ENCODE results near the gene VAT1L. TPM values are rescaled to one million over a fixed set of nuclear protein-coding genes. Genes with fewer than 3 reads are reported as not detected.
A peak's percentile ranks its signal among the peaks of the same experiment; 100 is the strongest.

Gene VAT1L
- total RNA-seq, 1 experiment from 2014 or later: not detected

DNA sequence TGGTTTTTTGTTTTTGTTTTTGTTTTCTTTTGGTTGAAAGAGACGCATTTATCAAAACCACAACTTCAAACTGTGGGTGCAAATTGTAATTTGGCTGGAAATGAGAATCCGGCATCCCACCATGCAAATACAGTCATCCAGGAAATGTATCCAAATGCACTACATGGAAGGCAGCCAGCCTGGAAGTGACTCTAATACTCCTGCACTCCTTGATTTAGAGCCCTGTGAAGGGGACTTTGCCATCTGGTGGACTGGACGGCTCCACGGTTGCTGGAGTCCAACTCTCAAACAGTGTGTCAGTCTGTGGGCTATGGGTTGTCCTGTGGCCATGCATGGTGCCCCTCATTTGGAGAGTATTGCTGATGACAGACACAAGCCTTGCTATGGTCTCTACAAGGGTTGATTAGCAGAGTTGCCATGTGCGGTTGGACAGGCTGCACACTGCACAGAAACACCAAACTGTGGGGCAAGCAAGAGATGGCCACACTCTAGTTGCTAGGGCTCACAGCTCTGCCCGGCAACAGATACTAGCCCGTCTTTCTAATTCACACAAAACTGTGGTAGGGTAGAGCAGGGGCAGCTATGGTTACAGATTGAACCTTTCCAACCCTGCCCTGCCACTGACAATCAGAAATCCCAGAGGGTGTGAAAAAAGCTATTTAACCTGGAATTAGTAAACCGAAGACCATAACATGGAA is 62.4 kb downstream of the VAT1L start:
- in situ Hi-C loops (cut with HindIII; ENCODE audit: low pct_unique_long_range_greater_than_20kb, low sequenced_read_pairs): no loop called here
- no peak for DNase-seq (ENCODE audit: low read depth)

DNA sequence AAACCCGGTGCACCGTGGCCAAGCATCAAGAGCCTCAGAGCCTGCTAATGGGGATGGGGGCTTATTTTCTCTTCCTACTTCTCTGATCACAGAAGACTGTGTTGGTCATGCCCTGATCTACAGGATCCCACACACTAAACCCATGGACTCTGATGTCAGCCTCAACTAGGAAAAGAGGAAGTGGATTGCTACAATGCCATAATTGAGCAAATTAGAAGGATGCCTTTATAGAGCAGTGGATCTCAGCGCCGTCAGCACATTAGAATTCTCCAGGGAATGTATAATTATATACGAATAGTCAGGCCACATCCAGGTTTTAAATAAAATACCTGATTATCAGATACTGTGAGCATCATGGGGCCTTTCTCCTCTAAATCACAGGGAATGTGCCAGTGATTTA is 64.8 kb downstream of the VAT1L start:
- DNase-seq (ENCODE audit: low read depth): no peak
- in situ Hi-C loops (cut with HindIII; ENCODE audit: low pct_unique_long_range_greater_than_20kb, low sequenced_read_pairs): no loop called here

DNA sequence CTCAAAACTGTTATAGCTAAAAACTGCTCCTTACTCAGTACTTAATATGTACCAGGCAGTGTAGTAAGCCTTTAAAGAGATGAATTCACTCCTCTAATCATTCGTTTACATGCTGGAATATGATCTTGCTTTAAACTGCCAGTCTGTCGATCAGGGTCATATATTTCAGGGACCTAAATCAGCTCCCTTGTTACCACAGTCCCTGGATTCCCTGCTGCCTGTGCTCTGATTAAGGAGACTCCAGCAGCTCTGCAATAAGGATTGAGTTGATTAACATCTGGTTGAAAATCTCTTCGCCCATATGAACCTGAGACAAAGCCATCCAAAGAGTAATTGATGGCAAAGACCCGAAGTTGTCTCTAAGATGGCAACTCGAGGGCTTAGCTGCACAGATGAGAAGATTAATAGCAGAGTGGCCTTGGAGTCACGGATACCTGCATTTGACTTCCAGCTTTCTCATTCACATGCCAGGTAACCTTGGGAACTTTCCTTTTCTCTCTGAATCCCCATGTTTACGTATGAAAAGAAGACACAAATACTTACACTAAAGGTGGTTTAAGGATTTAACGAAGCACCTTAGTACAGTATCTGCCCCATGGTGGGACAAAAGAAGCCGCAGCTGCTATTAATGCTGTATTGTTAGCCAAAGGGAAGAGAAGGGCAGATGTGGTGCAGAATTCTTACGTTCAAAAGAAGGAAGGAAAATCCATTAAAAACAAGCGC is 68.2 kb downstream of the VAT1L start:
- DNase-seq (ENCODE audit: low read depth): no peak
- in situ Hi-C loops (cut with HindIII; ENCODE audit: low pct_unique_long_range_greater_than_20kb, low sequenced_read_pairs): no loop called here

DNA sequence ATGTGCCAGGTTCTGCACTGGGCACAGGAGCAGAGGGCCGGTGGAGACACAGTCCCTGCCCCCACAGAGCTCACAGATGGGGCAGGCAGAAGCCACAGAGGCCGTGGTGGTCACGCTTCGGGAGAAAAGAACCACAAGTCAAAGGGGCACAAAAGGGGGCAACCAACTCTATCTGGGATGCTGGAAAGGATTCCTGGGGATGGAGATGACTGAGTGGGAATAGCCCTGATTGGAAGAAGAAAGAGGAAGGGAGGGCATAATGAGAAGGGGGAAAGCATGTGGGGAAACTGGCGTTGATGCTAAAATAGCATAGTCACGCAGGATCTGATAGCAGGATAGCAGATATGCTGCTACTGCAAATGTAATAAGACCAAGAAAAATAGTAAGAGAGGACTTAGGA is 69.7 kb downstream of the VAT1L start:
- no peak for DNase-seq (ENCODE audit: low read depth)
- in situ Hi-C loops (cut with HindIII; ENCODE audit: low pct_unique_long_range_greater_than_20kb, low sequenced_read_pairs): no loop called here

DNA sequence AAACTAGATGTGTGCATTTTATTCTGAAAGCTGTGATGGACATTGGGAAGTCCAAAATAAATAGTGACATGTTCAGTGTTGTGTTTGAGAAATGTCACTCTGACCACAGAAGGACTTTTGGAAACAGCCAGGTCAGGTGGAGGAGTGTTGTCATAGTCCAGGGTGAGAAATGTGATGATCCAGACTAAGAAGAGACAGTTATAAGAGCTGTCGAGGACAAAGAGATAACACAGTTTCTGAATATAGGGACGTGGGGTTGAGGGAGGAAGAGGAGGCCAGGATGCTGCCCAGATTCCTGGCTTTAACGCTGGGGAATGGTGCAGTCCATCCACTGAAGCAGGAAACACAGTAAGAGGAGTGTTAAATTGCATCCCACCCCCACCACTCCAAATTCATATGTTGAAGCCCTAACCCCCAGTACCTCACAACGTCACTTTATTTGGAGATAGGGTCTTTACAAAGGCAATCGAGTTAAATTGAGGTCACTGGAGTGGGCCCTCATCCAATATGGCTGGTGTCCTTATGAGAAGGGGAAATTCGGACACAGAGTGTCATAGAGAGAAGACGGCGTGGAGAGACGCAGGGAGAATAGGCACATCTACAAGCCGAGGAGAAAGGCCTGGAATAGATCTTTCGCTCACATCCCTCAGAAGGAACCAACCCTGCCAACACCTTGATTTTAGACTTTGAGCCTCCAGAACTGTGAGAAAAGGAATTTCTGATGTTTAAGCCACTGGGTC is 71.3 kb downstream of the VAT1L start:
- in situ Hi-C loops (cut with HindIII; ENCODE audit: low pct_unique_long_range_greater_than_20kb, low sequenced_read_pairs): no loop called here
- DNase-seq (ENCODE audit: low read depth): no peak

DNA sequence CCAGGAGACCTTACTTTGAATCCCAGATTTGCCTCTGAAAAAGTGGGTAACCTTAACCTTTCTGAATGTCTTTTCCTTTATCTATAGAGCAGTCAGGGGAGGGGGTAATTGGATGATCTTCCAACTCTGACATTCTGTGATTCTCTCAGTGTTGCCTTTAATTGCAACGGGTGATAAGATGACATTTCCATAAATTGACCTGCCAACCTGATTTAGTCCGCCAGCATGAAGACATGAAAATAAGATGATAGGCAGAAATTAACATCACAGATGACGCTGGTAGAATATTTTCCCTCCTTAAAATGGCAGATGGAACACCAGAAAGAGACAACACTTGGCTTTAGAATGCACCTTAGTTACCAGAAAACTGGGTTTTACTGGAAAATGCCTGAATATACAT is 72.6 kb downstream of the VAT1L start:
- in situ Hi-C loops (cut with HindIII; ENCODE audit: low pct_unique_long_range_greater_than_20kb, low sequenced_read_pairs): no loop called here
- DNase-seq (ENCODE audit: low read depth): no peak

DNA sequence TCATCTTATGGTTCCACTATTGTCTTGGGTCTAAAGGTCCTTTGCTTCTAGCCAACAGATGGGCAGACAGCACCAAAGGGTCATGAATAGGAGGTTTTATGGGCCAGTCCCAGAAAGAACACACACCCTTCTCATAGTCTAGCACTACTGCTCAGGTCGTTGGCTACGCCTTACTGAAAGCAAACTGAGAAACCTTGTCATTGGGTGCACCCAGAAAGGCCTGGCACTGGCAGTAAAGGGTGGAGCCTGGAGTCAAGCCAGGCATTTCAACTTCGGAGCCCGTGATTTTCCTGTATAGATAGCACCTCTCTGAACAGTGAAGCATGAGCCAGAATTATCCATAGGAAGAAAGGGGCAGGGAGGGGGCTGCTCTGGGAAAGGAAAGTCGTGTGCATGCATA is 74.9 kb downstream of the VAT1L start:
- in situ Hi-C loops (cut with HindIII; ENCODE audit: low pct_unique_long_range_greater_than_20kb, low sequenced_read_pairs): no loop called here
- DNase-seq (ENCODE audit: low read depth): no peak

DNA sequence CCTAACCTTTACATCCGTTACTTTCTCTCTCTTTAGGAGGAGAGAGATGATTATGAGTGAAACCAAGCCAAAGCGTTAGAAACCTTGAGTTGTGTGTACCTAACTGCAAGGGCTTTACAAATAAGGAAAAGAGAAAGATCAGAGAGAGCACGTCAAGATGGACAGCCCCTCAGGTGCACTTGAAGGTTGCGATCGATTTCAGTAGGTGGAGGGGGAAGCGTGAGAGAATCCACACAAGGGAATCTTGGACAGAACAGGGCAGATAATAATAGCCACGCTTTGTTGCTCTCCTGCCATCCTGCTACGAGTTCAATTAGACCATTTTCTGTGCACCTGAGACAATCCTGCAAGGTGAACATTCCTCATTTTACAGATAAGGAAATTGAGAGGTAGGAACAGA is 78.4 kb downstream of the VAT1L start:
- no peak for DNase-seq (ENCODE audit: low read depth)
- in situ Hi-C loops (cut with HindIII; ENCODE audit: low pct_unique_long_range_greater_than_20kb, low sequenced_read_pairs): no loop called here

DNA sequence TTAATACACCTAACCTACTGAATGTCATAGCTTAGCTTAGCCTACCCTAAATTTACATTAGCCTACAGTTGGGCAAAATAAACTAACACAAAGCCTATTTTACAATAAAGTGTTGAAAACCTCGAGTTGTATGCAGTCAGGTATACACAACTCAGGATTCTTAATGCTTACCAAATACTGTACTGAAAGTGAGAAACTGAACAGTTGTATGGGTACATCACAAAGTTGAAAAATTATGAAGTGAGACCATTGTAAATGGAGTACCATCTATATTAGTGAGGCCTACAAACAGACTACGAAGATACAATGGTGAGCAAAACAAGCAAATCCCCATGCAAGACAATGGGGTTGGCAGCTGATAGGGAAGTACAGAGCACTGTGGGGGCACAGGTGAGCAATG is 79.7 kb downstream of the VAT1L start:
- in situ Hi-C loops (cut with HindIII; ENCODE audit: low pct_unique_long_range_greater_than_20kb, low sequenced_read_pairs): no loop called here
- no peak for DNase-seq (ENCODE audit: low read depth)

DNA sequence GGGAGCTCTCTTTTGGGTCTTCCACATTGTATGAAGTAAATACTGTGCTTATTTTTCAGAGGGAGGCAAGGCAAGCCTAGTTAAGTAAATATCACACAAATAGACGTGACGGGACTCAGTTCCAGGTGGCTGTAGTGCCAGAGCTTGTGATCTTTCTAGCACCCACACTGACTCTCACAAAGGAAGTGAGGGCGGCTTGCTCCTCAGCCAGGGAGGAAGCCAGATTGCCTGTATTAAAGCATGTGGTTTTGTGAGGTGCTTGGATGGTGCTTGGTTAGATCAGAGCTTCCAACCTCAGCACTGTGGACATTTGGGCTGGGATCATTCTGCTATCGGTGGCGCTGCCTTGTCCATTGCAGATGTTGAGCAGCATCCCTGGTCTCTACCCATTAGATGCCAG is 80.1 kb downstream of the VAT1L start:
- DNase-seq (ENCODE audit: low read depth): no peak
- in situ Hi-C loops (cut with HindIII; ENCODE audit: low pct_unique_long_range_greater_than_20kb, low sequenced_read_pairs): no loop called here

DNA sequence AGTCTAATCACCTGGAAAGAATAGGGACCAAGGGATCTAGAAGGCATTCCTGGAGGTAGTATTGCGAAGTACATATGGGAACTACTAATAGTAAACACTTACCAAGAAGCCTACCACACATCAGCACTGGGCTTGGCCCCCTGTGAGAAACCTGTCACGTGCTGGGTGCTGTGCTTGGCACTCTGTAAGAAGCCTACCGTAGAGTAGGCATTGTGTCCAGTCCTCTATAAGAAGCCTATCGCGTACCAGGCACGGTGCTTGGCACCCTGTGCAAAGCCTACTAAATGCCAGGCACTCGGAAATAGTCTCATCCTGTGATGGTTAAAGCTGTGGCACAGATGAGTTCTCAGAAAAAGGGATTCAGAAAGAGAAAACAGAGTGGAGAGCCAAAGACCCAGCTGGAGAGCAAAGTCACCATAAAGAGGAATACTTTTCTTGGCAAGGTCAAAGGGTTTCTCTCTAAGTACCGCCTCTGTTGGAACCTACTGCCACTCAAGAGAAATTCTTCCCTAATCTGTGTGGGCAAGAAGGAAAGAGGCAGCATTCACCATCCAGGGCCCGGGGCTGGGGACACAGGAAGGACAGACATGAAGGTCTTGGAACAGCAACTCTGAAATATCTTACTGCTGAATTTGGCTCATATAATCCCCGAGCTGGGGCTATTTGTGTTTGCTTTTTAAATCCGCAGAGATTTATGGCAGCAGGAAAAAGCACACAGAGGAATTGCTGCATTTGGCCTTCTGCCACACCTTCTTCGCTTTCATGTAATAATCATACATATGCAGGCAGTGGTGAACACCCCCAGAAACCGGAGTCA is 81.8 kb downstream of the VAT1L start:
- DNase-seq (ENCODE audit: low read depth): no peak
- in situ Hi-C loops (cut with HindIII; ENCODE audit: low pct_unique_long_range_greater_than_20kb, low sequenced_read_pairs): no loop called here

DNA sequence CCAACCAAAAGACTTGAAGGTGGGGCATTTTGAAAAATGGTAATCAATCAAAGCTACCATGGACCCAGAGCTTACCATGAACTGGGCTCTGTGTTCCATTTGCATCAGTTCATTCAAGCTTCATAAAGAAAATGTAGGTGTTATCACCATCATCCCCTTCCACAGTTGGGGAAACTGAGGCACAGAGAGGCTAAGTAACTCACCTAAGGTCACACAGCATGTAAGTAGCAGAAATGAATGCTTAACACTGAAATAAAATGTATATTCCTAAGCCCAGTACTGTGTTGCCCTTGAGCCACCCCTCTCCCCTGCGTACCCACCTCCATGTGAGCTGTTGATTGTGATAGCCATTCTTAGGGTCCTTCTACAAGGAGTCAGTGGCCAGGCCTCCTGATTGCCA is 83.6 kb downstream of the VAT1L start:
- in situ Hi-C loops (cut with HindIII; ENCODE audit: low pct_unique_long_range_greater_than_20kb, low sequenced_read_pairs): no loop called here
- no peak for DNase-seq (ENCODE audit: low read depth)

DNA sequence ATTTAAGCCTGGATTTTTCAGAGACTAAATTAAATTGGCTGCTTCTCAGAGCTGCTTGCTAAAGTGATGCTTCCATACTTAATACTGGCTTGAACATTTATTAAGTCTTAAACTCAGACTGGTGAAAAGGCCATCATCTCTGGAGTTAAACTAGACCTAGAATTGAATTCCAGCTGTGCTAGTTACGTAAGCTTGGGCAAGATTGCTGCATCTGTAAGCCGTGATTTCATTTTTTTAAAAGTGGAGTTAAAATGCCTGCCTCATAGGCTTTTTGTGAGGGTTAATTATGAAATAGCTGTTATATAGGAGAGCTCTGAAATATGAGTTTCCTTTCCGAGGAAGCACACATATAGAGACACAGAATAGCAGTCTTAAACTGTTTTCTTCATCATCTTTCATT is 84.7 kb downstream of the VAT1L start:
- DNase-seq (ENCODE audit: low read depth): no peak
- in situ Hi-C loops (cut with HindIII; ENCODE audit: low pct_unique_long_range_greater_than_20kb, low sequenced_read_pairs): no loop called here

DNA sequence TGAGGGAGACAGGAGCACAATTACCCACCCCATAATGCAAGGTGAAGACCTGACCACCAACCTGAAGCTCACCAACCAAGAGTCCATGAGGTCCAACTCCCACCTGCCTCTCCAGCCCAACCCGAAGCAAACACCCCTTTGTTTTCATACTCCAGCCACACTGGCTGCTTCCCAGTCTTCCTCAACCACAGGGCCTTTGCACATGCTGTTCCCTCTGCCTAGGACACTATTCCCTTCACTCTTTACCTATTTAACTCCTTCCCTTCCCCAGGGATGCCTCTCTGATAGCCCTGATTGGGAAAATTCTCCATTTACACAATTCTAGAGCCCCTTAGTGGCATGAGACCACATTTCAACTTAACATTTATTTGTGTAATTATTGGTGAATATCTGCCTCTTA is 86.0 kb downstream of the VAT1L start:
- in situ Hi-C loops (cut with HindIII; ENCODE audit: low pct_unique_long_range_greater_than_20kb, low sequenced_read_pairs): no loop called here
- no peak for DNase-seq (ENCODE audit: low read depth)

DNA sequence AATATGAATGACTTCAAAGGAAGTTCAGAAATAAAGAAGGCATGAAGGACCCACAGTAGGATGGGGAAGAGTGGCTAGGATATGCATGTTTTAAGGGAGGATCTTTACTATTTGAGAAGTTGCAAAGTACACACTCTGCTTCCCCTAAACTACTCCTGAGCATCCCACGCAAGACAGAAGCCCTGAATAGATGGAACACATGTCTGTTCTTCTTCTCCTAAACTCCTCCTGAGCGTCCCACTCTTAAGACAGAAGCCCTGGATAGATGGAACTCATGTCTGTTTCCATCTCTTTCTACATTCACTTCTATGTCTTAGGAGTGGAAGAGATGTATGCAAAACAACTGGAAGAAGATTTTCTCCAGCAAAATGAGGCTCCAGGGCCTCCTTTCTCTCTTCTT is 88.4 kb downstream of the VAT1L start:
- in situ Hi-C loops (cut with HindIII; ENCODE audit: low pct_unique_long_range_greater_than_20kb, low sequenced_read_pairs): no loop called here
- DNase-seq (ENCODE audit: low read depth): no peak

DNA sequence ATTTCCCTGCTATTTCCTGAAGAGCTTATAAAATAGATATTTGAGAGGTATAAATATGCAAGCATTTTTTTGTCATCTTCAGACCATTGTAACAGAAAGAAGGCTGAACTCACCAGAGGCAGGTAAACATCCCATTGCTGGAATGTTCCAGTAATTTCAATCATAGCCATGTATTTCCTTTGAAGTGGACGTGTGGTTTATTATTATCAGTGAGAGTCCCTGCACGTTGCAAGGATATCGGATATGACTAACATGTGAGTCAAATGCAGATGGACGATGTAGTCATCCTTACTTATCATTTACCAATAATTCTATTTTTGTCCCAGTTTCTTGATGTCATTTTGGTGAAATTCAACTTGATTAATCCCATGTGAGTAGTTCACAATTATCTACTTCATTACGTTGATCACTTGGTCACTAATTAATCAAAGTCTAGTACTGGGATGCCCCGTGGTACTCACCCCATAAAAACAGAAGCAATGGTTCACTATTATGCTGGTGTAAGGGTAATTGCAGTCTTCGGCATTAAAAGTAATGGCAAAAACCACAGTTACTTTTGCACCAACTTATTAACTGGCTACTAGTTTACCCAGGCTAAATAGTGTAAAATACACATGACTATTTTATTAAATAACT is 89.5 kb downstream of the VAT1L start:
- in situ Hi-C loops (cut with HindIII; ENCODE audit: low pct_unique_long_range_greater_than_20kb, low sequenced_read_pairs): no loop called here
- DNase-seq (ENCODE audit: low read depth): peak; percentile 19

DNA sequence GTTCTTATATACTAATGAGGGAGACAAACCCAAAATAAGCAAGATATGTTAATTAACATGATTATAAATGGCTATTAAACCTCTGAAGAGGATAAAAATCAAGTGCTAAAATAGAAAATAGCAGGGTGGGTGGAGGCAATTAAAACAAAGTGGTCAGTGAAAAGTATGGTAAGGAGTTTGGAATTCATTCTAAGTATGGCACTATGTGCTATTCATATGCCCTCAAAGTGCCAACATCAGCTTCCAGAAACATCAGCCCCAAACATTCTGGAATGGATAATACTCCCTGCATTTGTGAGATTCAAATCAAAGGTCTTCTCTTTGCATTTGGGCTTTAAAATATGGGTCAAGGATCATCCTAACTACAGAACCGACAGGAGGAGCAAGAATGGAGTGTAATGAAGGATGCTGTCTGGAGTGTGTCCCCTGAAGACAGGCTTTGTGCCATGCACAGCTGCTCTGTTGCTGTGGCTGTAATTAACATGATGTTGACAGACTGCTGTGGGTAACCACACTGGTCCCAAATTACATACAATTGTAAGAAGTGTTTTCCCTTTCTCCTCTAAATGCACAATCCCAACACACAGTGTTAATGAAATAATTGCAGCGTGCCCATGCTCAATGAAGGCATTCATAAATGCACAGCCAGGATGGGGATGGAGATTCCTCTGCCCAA is 93.1 kb downstream of the VAT1L start:
- in situ Hi-C loops (cut with HindIII; ENCODE audit: low pct_unique_long_range_greater_than_20kb, low sequenced_read_pairs): no loop called here

DNA sequence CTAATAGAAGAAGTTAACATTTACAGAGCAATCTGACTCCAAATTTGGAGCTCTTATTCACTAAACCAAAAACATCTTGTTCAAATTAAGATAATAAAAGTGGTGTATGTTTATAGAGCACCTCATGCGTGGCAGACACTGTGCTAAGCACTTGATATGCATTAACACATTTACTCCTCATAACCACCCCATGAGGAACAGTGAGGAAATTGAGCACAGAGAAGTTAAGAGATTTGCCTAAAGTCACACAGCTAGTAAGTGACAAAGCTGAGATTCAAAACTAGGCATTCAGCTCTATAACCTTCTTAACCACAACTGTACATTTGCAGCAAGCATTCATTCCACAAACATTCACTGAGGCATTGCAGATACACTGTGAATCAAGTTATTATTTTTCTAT is 94.0 kb downstream of the VAT1L start:
- in situ Hi-C loops (cut with HindIII; ENCODE audit: low pct_unique_long_range_greater_than_20kb, low sequenced_read_pairs): no loop called here
- DNase-seq (ENCODE audit: low read depth): no peak

More for the DNA sequence above, 93.1 kb downstream of the VAT1L start:
- no peak for DNase-seq (ENCODE audit: low read depth)

All from Caki2 (cell line).